PC-9 (cell line): ENCODE data around the gene PANK2. TPM values are rescaled to one million over a fixed set of nuclear protein-coding genes. Genes with fewer than 3 reads are reported as not detected.
A peak's percentile ranks its signal among the peaks of the same experiment; 100 is the strongest.

Experiments used
- BruUV-seq: library from RNA; stranded (reverse); fragments of 400-500 nt; replicated peaks from 2 replicates; lab custom pipeline; 2021; lab: Mats Ljungman, UMichigan
- CTCF ChIA-PET: fragments of 300-600 bp; sonication (Branson Sonifier 250); formaldehyde crosslinking; loops from one replicate; lab custom pipeline; 2022; ENCODE audit warnings: antibody characterized with exemption; lab: Charles Lee
- POLR2A ChIA-PET: fragments of 300-600 bp; sonication (Branson Sonifier 250); formaldehyde crosslinking; loops from one replicate; lab custom pipeline; 2022; ENCODE audit warnings: antibody characterized with exemption; ENCODE audit not compliant: unreplicated experiment; lab: Charles Lee
- DNase-seq, 2 experiments: peaks; one replicate each; pipeline versions ENCODE4 v3.0.0 to v3.0.0-alpha.2; 2015 to 2022; ENCODE audit warnings: mixed read lengths in 1 of 2
- H2AFZ ChIP-seq: fragments of 200-600 bp; sonication (generic); 2 replicates; pipeline ENCODE4 v1.8.1; 2017; ENCODE audit warnings: antibody characterized with exemption
- H3F3A ChIP-seq: fragments of 200-600 bp; sonication (generic); 2 replicates; pipeline ENCODE4 v1.8.1; 2017; ENCODE audit warnings: antibody characterized with exemption, mild to moderate bottlenecking, low read depth; ENCODE audit not compliant: insufficient read depth
- H3K27ac ChIP-seq: fragments of 200-600 bp; sonication (generic); 2 replicates; pipeline ENCODE4 v1.6.1; 2016; ENCODE audit warnings: mixed run types
- H3K27me3 ChIP-seq: fragments of 200-600 bp; sonication (generic); 2 replicates; pipeline ENCODE4 v1.6.1; 2016; ENCODE audit warnings: low read depth, mixed run types; ENCODE audit not compliant: insufficient read depth
- H3K36me3 ChIP-seq: fragments of 200-600 bp; sonication (generic); 2 replicates; pipeline ENCODE4 v1.6.1; 2016; ENCODE audit warnings: low read depth, mixed run types
- H3K4me1 ChIP-seq: fragments of 200-600 bp; sonication (generic); replicated peaks from 2 replicates; pipeline ENCODE4 v1.6.1; 2016; ENCODE audit warnings: mixed run types; ENCODE audit not compliant: insufficient read depth
- H3K4me2 ChIP-seq: fragments of 200-600 bp; sonication (generic); 2 replicates; pipeline ENCODE4 v1.6.1; 2017; ENCODE audit warnings: mixed run types
- H3K4me3 ChIP-seq: fragments of 200-600 bp; sonication (generic); 2 replicates; pipeline ENCODE4 v1.6.1; 2016; ENCODE audit warnings: mixed run types
- H3K79me2 ChIP-seq: fragments of 200-600 bp; sonication (generic); 2 replicates; pipeline ENCODE4 v1.6.1; 2017; ENCODE audit warnings: low read depth, mixed run types
- H3K9me2 ChIP-seq: fragments of 200-600 bp; sonication (generic); 2 replicates; pipeline ENCODE4 v1.8.1; 2017; ENCODE audit warnings: mild to moderate bottlenecking; ENCODE audit not compliant: insufficient read depth
- H3K9me3 ChIP-seq: fragments of 200-600 bp; sonication (generic); 2 replicates; pipeline ENCODE4 v1.8.1; 2016; ENCODE audit warnings: low read depth; ENCODE audit not compliant: insufficient read depth
- H4K20me1 ChIP-seq: fragments of 200-600 bp; sonication (generic); 2 replicates; pipeline ENCODE4 v1.8.1; 2017; ENCODE audit not compliant: insufficient read depth
- CTCF ChIP-seq: fragments of 200-600 bp; sonication (generic); conservative IDR thresholded peaks from 2 replicates; pipeline ENCODE4 v1.6.1; 2017; ENCODE audit warnings: mixed run types, antibody characterized with exemption, mild to moderate bottlenecking, moderate library complexity
- EZH2 ChIP-seq: fragments of 200-600 bp; sonication (generic); IDR thresholded peaks from 2 replicates; pipeline ENCODE4 v1.8.0; 2017; ENCODE audit warnings: antibody characterized with exemption, low read depth
- intact Hi-C: fragments of 100-400 bp; cut with micrococcal nuclease; formaldehyde crosslinking; loops from one replicate; pipeline ENCODE4 v1.10.0; 2022; ENCODE audit not compliant: unreplicated experiment
- total RNA-seq: library from RNA; stranded (reverse); gene quantifications from 2 replicates; pipeline ENCODE4 v1.2.3, GENCODE V29; 2021

The PANK2 gene
- total RNA-seq, 1 experiment from 2014 or later, result 51.6 TPM

DNA sequence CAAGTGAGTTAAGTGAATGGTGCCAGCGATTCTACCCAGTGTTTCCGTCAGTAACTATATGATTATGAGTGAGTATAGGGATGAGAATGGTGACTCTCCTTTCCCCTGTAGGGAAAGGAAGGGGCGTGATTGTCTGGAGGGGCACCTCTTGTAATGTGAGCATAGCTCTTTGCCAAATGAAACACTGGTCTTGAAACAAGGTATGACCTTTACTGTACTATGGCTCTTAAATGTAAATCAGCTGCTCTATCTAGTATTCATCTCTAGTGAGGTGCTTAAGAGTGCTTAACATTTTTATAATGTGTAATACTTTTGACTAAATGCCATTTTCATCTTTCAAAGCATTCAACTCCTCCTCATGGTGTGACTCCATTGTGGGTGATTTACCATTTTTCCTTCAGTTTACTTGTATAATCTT lies 11.0 kb downstream of the PANK2 start:
- no peak for DNase-seq
- peaks cover 56% of the 10 kb centered on the region for H3F3A ChIP-seq
- no peak overlapping the region for H3K4me3 ChIP-seq
- intact Hi-C loops, result no loop called here
- BruUV-seq, result no TSS peak
- POLR2A ChIA-PET, result no interaction called here
- H3K27me3 ChIP-seq, result no peaks in the 10 kb centered on the region
- no peak overlapping the region for H2AFZ ChIP-seq
- TF ChIP-seq EZH2, result no peak
- no peak for TF ChIP-seq CTCF
- peaks cover 100% of the 10 kb centered on the region for H3K79me2 ChIP-seq
- H3K4me2 ChIP-seq, result no peak overlapping the region
- CTCF ChIA-PET, result no interaction called here
- peaks cover 17% of the 10 kb centered on the region for H3K4me1 ChIP-seq
- no peaks in the 10 kb centered on the region for H3K9me3 ChIP-seq
- H3K9me2 ChIP-seq, result no peaks in the 10 kb centered on the region
- peak overlapping the region; percentile 32; the same call in 1 of the 2 replicates for H3K27ac ChIP-seq
- H3K36me3 ChIP-seq, result 0 out of 2 replicates have a peak, but pooled peaks cover 10% of the 10 kb centered on the region
- peaks cover 100% of the 10 kb centered on the region for H4K20me1 ChIP-seq

GRCh38 chr20:3901028-3901705 lies 12.0 kb downstream of the PANK2 start:
- H3K27me3 ChIP-seq, result no peaks in the 10 kb centered on the region
- 0 out of 2 replicates have a peak, but pooled peaks cover 7% of the 10 kb centered on the region for H3K36me3 ChIP-seq
- H3K4me2 ChIP-seq, result no peak overlapping the region
- H3F3A ChIP-seq, result peaks cover 49% of the 10 kb centered on the region
- intact Hi-C loops, result no loop called here
- BruUV-seq, result no TSS peak
- H3K79me2 ChIP-seq, result peaks cover 100% of the 10 kb centered on the region
- ChIA-PET POLR2A (interaction anchor here (0.6 kb wide), 1 partner anchor 48 kb away, joined by 4 read pairs; no protein-coding TSS in a partner anchor), CTCF (interaction anchor here (0.6 kb wide), 1 partner anchor 56 kb away, joined by 3 read pairs; no protein-coding TSS in a partner anchor)
- DNase-seq, result no peak
- H3K4me3 ChIP-seq, result no peak overlapping the region
- peaks cover 100% of the 10 kb centered on the region for H4K20me1 ChIP-seq
- no peaks in the 10 kb centered on the region for H3K9me3 ChIP-seq
- TF ChIP-seq EZH2 (no peak), CTCF (no peak)
- H3K27ac ChIP-seq, result peak overlapping the region; percentile 24
- H3K4me1 ChIP-seq, result peaks cover 17% of the 10 kb centered on the region
- no peak overlapping the region for H2AFZ ChIP-seq
- H3K9me2 ChIP-seq, result no peaks in the 10 kb centered on the region

GRCh38 chr20:3901706-3902440 lies 12.7 kb downstream of the PANK2 start:
- no peak for TF ChIP-seq EZH2
- TF ChIP-seq CTCF, result no peak
- Histone ChIP-seq H3K27ac (peak overlapping the region; percentile 24), H4K20me1 (peaks cover 99% of the 10 kb centered on the region), H2AFZ (no peak overlapping the region), H3K79me2 (peaks cover 99% of the 10 kb centered on the region), H3K36me3 (0 out of 2 replicates have a peak, but pooled peaks cover under 1% of the 10 kb centered on the region), H3K4me1 (peaks cover 17% of the 10 kb centered on the region), H3F3A (peaks cover 47% of the 10 kb centered on the region), H3K9me2 (no peaks in the 10 kb centered on the region), H3K4me2 (no peak overlapping the region), H3K9me3 (no peaks in the 10 kb centered on the region), H3K4me3 (no peak overlapping the region), H3K27me3 (no peaks in the 10 kb centered on the region)
- ChIA-PET POLR2A (interaction anchor here (0.6 kb wide), 1 partner anchor 48 kb away, joined by 4 read pairs; no protein-coding TSS in a partner anchor), CTCF (interaction anchor here (0.6 kb wide), 1 partner anchor 57 kb away, joined by 3 read pairs; no protein-coding TSS in a partner anchor)
- intact Hi-C loops, result no loop called here
- BruUV-seq, result no TSS peak
- no peak for DNase-seq
